CD4-positive, alpha-beta T cell treated with Interleukin-17A for 4 hours (primary cell): Measurements from ENCODE around the gene TMTC1.

Experiments used
- DNase-seq: peaks from one replicate; pipeline ENCODE4 v3.0.0-alpha.2; 2020; ENCODE audit warnings: mixed read lengths

The TMTC1 gene

DNA sequence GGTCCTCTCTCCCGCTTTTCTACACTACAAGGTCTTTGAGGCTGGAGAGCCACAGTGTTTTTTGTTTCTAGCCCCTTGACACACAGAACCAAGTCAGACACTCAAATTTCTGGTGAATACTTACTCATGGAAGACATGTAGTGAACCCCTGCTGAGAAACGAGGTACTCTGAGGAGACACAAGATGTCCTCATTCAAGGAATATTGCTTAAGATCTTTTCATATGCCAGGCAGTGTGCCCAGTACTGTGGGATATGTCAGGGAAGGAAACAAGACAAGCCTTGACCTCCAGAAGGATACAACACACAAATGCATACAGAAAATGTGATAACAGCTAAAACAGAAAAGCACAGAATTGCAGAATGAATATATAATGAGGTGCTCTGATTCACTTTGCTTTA lies 75.9 kb downstream of the TMTC1 start:
- DNase-seq, result no peak

GRCh38 chr12:29706311-29706710 lies 77.4 kb downstream of the TMTC1 start:
- DNase-seq, result no peak

GRCh38 chr12:29703528-29703927 lies 80.2 kb downstream of the TMTC1 start:
- DNase-seq, result no peak

GRCh38 chr12:29702972-29703371 lies 80.8 kb downstream of the TMTC1 start:
- DNase-seq, result no peak

- no peak for DNase-seq
These were observed 81.5 kb downstream of the TMTC1 start for GRCh38 chr12:29702222-29702621.

DNA sequence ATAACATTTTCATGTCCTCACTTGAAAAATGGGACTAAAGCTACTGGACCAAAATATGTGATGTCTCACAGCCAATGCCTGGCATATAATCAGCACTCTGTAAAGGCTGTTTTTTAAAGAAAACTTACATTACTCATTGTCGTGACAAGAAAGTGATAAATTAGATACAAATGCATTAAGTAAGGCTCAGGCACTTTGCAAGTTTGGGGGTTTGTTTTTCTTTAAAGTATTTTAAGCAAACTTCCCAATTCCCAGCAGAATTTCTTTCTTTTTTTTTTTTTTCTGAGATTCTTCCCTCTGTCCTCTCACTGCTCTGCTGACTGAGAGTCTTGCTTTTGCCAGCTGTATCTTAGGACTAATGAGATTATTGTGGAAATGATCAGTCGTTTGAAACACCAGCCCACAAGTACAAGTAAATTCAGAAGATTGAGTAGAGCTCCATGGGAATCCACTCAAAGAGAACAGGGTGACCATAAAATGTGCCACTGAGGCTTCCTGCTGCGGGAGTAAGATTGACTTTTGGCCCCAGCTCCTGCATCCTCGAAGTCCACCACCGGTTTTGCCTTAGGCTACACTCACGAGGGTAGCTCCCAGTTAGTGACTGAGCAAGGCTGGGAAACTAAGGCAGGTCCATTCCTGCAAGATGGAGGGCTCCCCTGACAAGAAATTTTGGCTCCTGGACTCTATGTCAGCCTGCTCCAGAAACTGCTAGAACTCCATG lies 82.8 kb downstream of the TMTC1 start:
- DNase-seq, result no peak

DNA sequence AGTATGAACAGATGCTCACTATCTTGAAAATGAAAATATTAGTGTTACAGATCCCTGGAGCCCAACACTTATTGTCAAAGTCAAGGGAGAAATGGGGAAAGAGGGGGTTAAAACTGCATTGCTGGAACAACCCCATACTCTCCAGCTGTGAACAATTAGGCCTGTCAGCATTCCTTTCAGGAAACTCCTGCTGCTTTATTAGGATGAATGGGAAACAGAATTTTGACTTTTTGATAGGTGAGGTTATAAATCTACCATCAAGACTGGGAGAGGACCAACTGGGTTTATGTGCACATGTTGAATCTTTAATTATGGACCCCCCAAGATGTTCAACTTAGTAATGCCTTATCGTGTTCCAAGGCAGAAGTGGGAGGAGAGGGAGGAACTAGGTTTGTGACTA lies 85.0 kb downstream of the TMTC1 start:
- DNase-seq, result no peak

GRCh38 chr12:29695800-29696199 lies 87.9 kb downstream of the TMTC1 start:
- no peak for DNase-seq

DNA sequence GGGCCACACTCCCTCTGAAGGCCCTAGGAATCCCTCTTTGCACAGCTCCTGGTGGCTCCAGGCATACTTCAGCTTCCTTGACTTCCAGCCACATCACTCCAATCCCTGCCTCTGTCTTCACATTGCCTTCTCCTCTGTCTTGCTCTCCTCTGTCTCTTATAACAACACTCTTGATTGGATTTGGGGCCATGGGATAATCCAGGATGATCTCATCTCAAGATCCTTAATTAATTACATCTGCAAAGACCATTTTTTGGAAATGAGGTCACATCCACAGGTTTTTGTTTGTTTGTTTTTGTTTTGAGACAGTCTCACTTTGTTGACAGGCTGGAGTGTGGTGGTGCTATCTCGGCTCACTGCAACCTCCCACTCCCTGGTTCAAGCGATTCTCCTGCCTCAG lies 88.7 kb downstream of the TMTC1 start:
- no peak for DNase-seq

- no peak for DNase-seq
These were observed 89.7 kb downstream of the TMTC1 start for GRCh38 chr12:29694002-29694401.

DNA sequence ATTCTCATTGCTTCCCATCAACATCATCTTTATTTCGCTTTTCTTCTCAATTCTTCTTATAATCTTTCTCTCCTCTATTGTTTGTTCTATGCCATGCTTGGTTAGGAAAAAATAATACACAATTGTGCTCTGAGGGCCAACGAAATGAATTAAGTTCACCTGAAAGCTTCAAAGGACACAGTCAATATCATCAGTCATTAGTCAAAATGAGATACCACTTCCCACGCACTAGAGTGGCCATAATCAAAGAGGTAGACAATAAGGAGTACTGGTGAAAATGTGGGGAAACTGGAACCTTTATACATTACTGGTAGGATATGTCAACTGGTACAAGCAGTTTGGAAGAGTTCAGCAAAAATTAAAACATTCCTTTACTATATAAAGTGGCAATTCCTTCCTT lies 91.5 kb downstream of the TMTC1 start:
- no peak for DNase-seq

DNA sequence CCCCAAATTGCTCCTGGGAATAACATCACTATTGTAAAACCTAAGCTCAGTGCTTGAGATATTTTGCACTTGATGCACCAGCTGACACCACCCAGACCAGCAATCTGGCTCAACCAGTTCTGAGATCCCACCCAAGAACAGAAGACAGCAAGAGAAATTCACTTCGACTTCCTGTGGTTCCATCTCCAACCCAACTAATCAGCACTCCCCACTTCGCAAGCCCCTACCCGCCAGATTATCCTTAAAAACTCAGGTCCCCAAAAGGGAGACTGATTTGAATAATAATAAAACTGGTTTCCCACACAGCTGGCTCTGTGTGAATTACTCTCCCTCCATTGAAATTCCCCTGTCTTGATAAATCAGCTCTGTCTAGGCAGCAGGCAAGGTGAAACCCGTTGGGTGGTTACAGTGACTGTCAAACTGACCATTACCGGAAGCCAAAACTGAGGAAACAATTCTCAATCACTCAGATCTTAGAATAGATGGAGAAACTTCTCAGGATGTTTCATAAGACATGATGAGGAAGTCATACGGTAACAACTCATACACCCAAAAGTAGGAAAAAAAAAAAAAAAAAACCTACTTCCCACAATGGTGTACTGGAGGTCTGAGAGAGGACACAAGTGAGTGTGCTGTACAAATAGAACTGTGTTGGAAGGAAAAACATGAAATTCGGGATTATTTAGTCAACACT lies 92.4 kb downstream of the TMTC1 start:
- no peak for DNase-seq

GRCh38 chr12:29690728-29691127 lies 93.0 kb downstream of the TMTC1 start:
- DNase-seq, result no peak

DNA sequence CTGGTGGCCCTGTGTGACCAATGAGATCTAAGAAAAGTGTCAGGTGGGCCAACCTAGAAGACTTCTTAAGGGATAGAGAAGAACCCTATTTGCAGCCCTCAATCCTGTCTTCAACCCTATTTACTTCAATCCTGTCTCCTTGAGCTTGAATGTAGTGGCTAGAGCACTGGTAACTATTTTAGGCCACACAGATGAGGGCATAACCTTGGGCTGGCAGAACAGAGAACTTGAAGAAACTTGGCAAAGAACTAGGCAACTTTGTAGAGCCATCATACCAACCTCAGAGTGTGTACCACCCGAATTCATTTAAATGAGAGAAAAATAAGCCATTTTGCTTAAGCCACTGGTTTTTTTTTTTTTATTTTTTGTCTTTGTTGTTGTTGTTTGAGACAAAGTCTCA lies 94.8 kb downstream of the TMTC1 start:
- no peak for DNase-seq

GRCh38 chr12:29682088-29682487 lies 101.7 kb downstream of the TMTC1 start:
- no peak for DNase-seq

DNA sequence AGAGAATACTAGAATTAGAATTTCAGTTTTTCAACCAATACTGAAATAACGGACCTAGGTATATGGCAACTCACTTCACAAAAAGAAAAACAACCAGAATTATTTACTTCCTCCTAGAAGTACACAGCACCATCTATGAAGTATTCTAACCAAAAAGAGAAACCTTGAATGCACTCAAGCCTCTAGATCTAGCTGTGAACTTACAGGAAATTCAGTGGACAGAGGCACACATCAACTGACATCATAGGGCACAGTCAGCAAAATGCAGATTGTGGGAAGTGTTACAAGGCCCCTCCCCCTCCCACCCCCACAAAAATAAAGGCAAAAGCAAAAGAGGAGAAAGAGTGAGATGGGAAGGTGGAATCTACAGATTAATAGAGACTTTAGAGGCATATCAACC lies 102.4 kb downstream of the TMTC1 start:
- DNase-seq, result no peak

GRCh38 chr12:29676676-29677075 lies 107.1 kb downstream of the TMTC1 start:
- no peak for DNase-seq

DNA sequence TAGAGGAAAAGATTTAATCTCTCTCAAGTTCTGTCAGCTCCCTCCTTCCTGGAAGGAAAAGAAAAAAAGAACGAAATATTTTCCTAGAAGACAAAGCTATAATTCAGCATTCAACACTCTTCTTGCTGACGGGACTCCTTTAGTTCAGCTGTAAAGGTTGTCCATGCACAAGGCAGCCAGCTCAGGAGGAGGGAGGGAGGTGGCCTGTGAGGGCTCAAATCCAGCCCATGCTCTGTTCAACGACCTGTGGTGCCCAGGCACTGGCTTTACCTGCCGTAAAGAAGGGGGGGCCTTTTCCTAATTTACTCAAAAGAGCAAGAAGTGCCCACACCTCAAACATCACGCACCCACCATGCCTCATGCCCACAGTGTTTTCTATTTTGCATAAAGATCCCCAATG lies 109.3 kb downstream of the TMTC1 start:
- DNase-seq, result no peak

GRCh38 chr12:29673346-29673745 lies 110.4 kb downstream of the TMTC1 start:
- no peak for DNase-seq

GRCh38 chr12:29672580-29672979 lies 111.2 kb downstream of the TMTC1 start:
- DNase-seq, result no peak

GRCh38 chr12:29671742-29672141 lies 112.0 kb downstream of the TMTC1 start:
- DNase-seq, result no peak

- no peak for DNase-seq
These were observed 116.7 kb downstream of the TMTC1 start for GRCh38 chr12:29667011-29667410.

GRCh38 chr12:29665107-29665506 lies 118.6 kb downstream of the TMTC1 start:
- no peak for DNase-seq

- DNase-seq, result no peak
These were observed 120.9 kb downstream of the TMTC1 start for GRCh38 chr12:29662734-29663323.
